22Rv1 (cell line): ENCODE results near the gene GFM1.

ENCODE experiments used
- H3K27ac ChIP-seq: fragments of 450-650 bp; 2 replicates; pipeline ENCODE4 v1.5.1; 2017
- ZFX ChIP-seq: fragments of 450-650 bp; IDR thresholded peaks from 2 replicates; pipeline ENCODE4 v1.6.1; 2017; ENCODE audit warnings: antibody characterized with exemption, borderline replicate concordance
- TF ChIP-seq, protein P1 (sequence below): fragments of 450-650 bp; IDR thresholded peaks from 2 replicates; pipeline ENCODE4 v1.5.1; 2017; ENCODE audit warnings: mild to moderate bottlenecking

Gene GFM1

DNA sequence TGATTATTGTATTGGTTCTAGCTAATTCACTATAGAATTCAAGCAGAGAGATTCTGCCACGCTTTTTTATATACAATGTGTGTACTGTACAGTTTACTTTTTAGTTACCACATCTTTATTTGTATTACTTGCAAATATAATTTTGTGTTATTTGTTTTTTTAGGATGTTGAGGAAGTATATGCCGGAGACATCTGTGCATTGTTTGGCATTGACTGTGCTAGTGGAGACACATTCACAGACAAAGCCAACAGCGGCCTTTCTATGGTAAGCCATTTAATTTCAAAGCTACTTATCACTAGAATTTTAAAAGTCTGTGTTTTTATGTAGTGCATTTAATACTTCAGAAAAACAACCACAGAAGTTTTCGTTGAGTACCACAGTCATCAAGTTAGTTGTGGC is 16.4 kb downstream of the GFM1 start:
- TF ChIP-seq ZFX, result no peak
- TF ChIP-seq, protein P1, sequence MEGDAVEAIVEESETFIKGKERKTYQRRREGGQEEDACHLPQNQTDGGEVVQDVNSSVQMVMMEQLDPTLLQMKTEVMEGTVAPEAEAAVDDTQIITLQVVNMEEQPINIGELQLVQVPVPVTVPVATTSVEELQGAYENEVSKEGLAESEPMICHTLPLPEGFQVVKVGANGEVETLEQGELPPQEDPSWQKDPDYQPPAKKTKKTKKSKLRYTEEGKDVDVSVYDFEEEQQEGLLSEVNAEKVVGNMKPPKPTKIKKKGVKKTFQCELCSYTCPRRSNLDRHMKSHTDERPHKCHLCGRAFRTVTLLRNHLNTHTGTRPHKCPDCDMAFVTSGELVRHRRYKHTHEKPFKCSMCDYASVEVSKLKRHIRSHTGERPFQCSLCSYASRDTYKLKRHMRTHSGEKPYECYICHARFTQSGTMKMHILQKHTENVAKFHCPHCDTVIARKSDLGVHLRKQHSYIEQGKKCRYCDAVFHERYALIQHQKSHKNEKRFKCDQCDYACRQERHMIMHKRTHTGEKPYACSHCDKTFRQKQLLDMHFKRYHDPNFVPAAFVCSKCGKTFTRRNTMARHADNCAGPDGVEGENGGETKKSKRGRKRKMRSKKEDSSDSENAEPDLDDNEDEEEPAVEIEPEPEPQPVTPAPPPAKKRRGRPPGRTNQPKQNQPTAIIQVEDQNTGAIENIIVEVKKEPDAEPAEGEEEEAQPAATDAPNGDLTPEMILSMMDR, result no peak
- H3K27ac ChIP-seq, result no peak overlapping the region

DNA sequence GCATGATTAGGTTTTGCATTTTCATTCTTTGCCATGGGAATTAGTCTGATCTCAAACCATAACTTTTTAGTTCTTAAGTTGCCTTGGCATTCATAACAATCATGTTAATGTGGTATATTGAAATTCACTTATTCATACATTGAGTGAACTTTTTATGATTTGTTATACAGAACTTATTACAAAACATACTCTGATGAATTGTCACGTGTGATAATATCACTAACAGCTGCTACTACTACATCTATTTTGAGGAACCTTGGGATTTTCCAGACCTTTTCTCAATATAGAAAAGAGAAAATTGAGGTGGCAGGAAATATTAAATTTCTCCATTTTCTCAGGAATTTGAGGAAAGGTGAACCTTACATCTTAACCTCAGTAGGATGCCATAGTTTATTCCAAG is 18.9 kb downstream of the GFM1 start:
- TF ChIP-seq ZFX, result no peak
- TF ChIP-seq, protein P1, result no peak
- no peak overlapping the region for H3K27ac ChIP-seq

DNA sequence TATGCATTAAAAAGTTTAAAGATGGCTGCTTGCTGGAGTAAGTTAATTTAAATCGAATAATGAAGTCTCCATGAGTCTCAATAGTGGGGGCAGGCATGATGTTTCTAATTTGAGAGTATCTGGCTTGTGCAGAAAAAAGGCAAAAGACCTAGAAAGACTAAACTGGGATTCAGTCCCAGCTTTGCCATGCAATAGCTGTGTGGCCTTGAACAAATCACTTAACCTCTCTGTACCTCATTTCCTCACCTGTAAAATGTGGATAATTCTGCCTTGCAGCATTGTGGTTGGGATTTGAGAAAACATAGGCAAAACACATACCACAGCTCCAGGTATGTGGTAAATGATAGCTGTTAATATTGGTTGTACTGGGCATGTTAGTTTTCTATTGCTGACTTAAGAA is 19.5 kb downstream of the GFM1 start:
- no peak for TF ChIP-seq ZFX
- TF ChIP-seq, protein P1, result no peak
- no peak overlapping the region for H3K27ac ChIP-seq

DNA sequence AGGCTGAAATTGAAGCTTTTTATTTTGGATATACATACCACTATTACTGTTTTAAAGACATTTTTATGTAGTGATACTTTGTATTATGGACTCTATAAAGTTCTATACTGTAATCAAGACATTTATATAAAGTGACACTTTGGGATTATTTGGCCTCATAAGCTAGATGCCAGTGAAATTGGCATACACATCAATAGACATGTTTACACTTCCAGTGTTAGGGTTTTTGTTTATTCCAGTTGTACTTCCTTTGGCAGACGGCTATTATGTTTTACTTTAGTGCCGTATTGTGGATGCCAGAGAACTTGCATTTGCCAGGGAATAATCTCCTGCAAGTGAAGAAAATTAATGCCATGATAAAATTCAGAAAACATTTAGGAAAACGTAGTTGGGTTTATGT is 22.1 kb downstream of the GFM1 start:
- TF ChIP-seq, protein P1, result no peak
- no peak for TF ChIP-seq ZFX
- H3K27ac ChIP-seq, result no peak overlapping the region

DNA sequence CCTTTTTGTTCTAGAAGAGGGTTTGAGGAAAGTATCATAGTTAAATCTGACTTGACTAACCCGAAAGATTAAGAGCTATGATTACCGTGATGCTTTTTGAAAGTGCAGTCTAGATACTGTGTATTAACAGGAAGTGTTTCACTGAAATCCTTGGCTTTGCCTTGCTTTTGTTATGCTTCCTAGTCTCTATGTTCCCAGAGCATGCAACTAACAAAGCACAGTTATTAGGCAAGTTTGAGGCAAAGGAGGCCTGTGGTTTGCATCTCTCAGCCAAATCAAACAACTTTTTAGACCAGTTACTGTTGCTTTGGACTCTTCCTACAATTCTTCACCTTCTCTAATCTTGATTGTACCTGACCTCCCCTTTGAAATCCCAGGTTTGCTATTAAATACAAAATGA is 24.2 kb downstream of the GFM1 start:
- no peak overlapping the region for H3K27ac ChIP-seq
- no peak for TF ChIP-seq ZFX
- TF ChIP-seq, protein P1, result no peak

DNA sequence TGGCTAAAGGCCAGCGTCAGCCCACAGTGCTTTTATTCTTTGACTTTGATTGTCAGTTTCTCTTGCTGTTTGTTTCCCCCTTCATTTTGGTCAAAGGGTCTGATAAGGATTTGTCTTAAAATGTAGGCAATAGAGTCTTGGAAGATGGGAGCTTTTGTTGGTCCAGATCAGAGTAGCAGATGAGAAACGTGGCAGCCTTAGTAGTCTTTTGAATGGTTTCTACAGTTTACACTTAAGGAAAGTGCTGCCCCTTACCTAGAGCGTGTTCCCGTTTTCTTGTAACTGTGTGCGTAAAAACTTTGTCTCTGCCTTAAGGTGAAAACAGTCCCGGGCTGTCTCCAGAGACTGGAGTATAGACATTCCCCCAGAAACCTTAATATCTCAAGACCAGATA is 27.5 kb downstream of the GFM1 start:
- peak overlapping the region; percentile 62 for H3K27ac ChIP-seq
- no peak for TF ChIP-seq ZFX
- TF ChIP-seq, protein P1, result no peak

DNA sequence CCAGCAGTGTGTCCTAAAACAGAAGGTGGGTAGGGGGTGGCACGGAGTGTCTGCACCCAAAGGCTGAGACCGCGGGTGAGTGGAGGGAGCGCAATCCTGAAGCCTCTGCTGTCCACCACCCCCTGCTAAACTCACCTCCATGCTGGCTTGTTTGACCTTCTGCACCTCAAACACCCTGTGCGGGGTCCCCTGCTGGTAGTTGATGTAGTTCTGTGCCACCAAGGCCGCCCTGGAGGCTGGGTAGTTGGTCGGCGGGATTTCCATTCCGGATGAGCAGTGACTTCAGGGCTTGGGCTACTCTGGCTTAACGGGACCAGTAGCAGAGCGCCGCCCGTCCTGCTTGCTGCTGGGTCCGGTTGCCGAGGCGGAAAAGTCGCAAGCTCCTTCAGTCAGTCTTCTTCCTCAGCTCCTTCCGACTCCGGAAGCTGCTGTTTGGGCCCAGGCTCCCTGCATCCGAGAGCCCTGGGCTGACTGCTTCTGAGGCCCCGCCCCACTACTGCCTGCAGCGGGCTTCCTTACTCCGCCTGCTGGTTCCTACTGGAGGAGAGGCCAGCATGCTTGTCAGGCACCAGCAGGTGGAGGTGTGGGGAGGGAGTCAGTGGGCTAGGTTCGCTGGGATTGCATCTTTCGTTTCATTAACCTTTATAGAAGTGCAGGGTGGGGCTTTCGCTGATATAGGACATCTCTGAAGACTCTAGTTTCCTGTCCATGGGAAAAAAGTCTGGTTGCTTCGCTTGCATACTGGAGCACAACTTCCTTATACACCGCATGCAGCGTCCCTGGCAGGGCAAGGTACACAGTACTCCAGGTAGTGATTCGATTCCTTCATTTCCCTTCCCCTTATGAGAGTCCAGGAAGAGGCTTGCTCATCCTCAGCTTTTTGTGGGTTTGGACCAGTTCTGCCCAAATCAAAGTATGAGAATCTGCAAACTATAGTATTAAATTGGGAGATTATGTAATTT is 28.2 kb downstream of the GFM1 start, which contains the start of gene LXN:
Gene LXN, minus strand, starts transcription at position 434 of the 962 bp plus-strand sequence. Its CDS starts 170 bp downstream, at position 264.
- H3K27ac ChIP-seq, result peak within 1 kb of the TSS; percentile 62
- TF ChIP-seq, protein P1, result peak; percentile 81
- TF ChIP-seq ZFX, result no peak
